ENCODE data around the gene ABR. TPM values are rescaled to one million over a fixed set of nuclear protein-coding genes. Genes with fewer than 3 reads are reported as not detected.

The ABR gene
- polyA plus RNA-seq (34.5 and 45.2 TPM in 2 replicates), polyA minus RNA-seq (79.5 and 103 TPM in 2 replicates)

DNA sequence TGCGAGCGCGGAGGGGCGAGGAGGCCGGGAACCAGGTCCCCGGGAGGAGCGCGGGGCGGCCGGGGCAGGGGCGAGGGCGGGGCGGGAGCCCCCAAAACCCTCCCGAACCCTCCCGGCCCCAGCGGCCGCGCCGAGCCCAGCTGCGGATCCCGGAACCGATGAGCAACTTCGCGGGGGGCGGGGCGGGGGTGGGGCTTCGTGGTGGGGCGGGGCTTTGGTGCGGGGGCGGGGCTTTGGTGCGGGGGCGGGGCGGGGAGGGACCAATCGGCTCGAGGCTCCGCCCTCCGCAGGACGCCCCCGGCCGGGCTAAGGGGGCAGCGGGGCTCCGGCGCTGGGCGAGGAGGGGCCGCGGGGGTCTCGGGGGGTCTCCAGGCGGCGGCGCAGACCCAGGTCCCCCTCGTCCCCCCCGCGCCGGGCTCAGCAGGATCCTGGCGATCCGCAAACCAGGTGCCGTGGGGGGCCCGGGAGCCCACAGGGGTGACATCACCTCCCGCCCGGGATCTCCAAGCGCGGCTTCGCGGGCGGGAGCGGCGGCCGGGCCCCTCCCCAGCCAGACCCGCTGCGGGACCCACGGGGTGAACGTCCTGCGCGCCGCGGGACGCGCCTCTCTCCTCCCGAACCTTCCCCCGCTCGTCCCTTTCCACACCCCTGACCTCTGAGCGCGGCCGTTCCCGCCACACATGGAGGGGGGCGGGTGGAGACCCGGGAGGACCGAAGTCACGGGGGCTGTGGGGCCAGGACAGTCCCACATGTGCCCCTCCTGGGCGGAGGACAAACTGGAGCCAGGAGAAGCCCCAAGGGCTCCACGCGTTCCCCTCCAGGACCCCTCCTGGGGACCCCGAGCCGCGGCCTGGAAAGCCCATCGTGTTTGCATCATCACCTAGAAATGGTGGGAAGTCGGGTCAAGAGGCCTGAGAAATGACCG lies at the start of gene ABR:
Gene ABR, minus strand, starts transcription at position 164 of the 925 bp plus-strand sequence. CDS start 254 bp downstream, outside the sequence.
- Histone ChIP-seq H2AFZ (ENCODE audit: low read depth, low read length) (peak within 1 kb of the TSS; percentile 56), H3K27ac (ENCODE audit: low read length) (peak within 1 kb of the TSS; percentile 34)

DNA sequence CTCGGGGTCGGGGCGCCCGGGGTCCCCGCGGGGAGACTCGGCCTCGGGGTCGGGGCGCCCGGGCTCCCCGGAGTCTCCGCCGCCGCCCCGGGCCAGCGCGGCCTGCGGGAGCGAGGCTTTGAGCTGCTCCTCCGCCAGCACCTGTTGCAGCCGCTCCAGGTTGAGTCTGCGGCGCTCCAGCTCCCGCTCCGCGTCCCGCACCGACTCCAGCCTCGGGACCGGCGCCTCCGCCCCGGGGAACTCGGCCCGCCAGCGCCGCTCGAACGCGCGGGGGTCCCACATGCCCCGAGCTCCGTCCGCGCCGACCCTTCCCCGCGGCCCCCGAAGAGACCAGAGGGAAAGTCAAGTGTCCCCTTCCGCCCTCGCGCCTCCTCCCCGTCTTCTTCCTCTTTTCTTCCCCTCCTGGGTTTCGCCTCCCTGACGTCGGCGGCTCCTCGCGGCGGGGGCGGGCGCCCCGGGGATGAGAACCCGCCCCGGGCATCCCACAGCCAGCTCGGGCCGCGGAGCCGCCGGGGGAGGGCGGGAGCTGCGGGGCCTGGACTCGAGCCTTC lies 49.6 kb upstream of the ABR start:
- Histone ChIP-seq H3K27ac (ENCODE audit: low read length) (no peak overlapping the region), H3K9ac (ENCODE audit: low read length) (no peak overlapping the region), H3K4me3 (ENCODE audit: low read length) (peak overlapping the region; percentile 62), H3K9me2 (ENCODE audit: insufficient read depth, low read length) (no peaks in the 10 kb centered on the region), H3K9me3 (ENCODE audit: low read length) (no peaks in the 10 kb centered on the region), H3K79me2 (replicated peaks; ENCODE audit: insufficient read depth, low read length) (no peaks in the 10 kb centered on the region), H3K4me2 (ENCODE audit: low read length) (no peak overlapping the region), H3K27me3 (ENCODE audit: insufficient read depth, low read depth, low read length) (peaks cover 46% of the 10 kb centered on the region), H4K20me1 (ENCODE audit: insufficient read depth) (no peaks in the 10 kb centered on the region), H2AFZ (ENCODE audit: low read depth, low read length) (no peak overlapping the region), H3F3A (ENCODE audit: insufficient read depth, low read length, poor library complexity, severe bottlenecking) (no peaks in the 10 kb centered on the region), H3K36me3 (ENCODE audit: insufficient read depth, low read length) (no peaks in the 10 kb centered on the region)
- TF ChIP-seq MXI1 (conservative IDR thresholded peaks at IDR 0.05; ENCODE audit: poor library complexity, severe bottlenecking): no peak
- TF ChIP-seq RAD21 (conservative IDR thresholded peaks at IDR 0.05): no peak
- TF ChIP-seq, protein P1, sequence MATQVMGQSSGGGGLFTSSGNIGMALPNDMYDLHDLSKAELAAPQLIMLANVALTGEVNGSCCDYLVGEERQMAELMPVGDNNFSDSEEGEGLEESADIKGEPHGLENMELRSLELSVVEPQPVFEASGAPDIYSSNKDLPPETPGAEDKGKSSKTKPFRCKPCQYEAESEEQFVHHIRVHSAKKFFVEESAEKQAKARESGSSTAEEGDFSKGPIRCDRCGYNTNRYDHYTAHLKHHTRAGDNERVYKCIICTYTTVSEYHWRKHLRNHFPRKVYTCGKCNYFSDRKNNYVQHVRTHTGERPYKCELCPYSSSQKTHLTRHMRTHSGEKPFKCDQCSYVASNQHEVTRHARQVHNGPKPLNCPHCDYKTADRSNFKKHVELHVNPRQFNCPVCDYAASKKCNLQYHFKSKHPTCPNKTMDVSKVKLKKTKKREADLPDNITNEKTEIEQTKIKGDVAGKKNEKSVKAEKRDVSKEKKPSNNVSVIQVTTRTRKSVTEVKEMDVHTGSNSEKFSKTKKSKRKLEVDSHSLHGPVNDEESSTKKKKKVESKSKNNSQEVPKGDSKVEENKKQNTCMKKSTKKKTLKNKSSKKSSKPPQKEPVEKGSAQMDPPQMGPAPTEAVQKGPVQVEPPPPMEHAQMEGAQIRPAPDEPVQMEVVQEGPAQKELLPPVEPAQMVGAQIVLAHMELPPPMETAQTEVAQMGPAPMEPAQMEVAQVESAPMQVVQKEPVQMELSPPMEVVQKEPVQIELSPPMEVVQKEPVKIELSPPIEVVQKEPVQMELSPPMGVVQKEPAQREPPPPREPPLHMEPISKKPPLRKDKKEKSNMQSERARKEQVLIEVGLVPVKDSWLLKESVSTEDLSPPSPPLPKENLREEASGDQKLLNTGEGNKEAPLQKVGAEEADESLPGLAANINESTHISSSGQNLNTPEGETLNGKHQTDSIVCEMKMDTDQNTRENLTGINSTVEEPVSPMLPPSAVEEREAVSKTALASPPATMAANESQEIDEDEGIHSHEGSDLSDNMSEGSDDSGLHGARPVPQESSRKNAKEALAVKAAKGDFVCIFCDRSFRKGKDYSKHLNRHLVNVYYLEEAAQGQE (IDR thresholded peaks at IDR 0.05; ENCODE audit: borderline replicate concordance): no peak
- no peak for TF ChIP-seq EP300 (conservative IDR thresholded peaks at IDR 0.05; ENCODE audit: poor library complexity, severe bottlenecking)

More for the DNA sequence above, at the start of gene ABR:
- no peaks in the 10 kb centered on the region for H3F3A ChIP-seq (ENCODE audit: insufficient read depth, low read length, poor library complexity, severe bottlenecking)
- no peaks in the 10 kb centered on the region for H3K9me2 ChIP-seq (ENCODE audit: insufficient read depth, low read length)
- no peaks in the 10 kb centered on the region for H4K20me1 ChIP-seq (ENCODE audit: insufficient read depth)
- no peaks in the 10 kb centered on the region for H3K36me3 ChIP-seq (ENCODE audit: insufficient read depth, low read length)
- H3K9me3 ChIP-seq (ENCODE audit: low read length): no peaks in the 10 kb centered on the region
- no peak for TF ChIP-seq SMC3 (conservative IDR thresholded peaks at IDR 0.05; ENCODE audit: poor library complexity)
- TF ChIP-seq POLR2AphosphoS5 (IDR thresholded peaks at IDR 0.05): peak; percentile 47
- peak within 1 kb of the TSS; percentile 87 for H3K9ac ChIP-seq (ENCODE audit: low read length)
- H3K4me3 ChIP-seq (ENCODE audit: low read length): peak within 1 kb of the TSS; percentile 93
- H3K4me2 ChIP-seq (ENCODE audit: low read length): peak within 1 kb of the TSS; percentile 51
- H3K79me2 ChIP-seq (replicated peaks; ENCODE audit: insufficient read depth, low read length): no peaks in the 10 kb centered on the region
- no peaks in the 10 kb centered on the region for H3K27me3 ChIP-seq (ENCODE audit: insufficient read depth, low read depth, low read length)

DNA sequence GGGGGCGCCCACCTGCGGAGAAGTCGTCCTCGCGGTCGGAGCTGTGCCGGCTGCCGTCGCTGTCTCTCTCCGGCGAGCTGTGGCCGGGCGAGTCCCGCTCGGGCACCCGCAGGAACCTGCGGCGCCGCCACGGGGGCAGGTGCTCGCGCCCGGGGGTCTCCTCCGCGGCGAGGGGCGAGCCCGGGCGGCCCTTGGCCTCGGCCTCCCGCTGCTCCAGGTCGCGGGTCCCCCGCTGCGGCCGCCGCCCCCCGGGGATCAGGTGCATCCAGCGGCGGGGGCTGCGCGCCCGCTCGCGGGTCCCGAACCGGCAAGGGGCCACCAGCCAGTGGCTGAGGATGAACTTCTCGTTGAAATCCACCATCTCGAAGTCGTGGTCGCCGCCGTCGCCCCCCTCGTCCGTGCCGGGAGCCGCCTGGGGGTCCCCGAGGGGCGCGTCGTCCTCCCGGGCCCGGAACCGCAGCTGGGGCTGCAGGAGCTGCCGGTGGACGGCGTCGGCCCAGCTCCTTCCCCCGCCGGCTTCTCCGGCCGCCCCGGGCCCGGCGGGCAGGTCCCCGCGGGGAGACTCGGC lies 49.1 kb upstream of the ABR start:
- H3K27ac ChIP-seq (ENCODE audit: low read length): no peak overlapping the region
- no peaks in the 10 kb centered on the region for H3F3A ChIP-seq (ENCODE audit: insufficient read depth, low read length, poor library complexity, severe bottlenecking)
- no peaks in the 10 kb centered on the region for H3K9me2 ChIP-seq (ENCODE audit: insufficient read depth, low read length)
- no peak overlapping the region for H3K4me2 ChIP-seq (ENCODE audit: low read length)
- no peak for TF ChIP-seq EZH2 (IDR thresholded peaks at IDR 0.05; ENCODE audit: borderline replicate concordance, insufficient read depth, low read length, poor library complexity, severe bottlenecking)
- TF ChIP-seq TAF1 (IDR thresholded peaks at IDR 0.05; ENCODE audit: low read depth): no peak
- TF ChIP-seq CTCF (IDR thresholded peaks at IDR 0.05; ENCODE audit: poor library complexity, severe bottlenecking): no peak
- no peak for TF ChIP-seq EP300 (conservative IDR thresholded peaks at IDR 0.05; ENCODE audit: poor library complexity, severe bottlenecking)
- no peak for TF ChIP-seq MXI1 (conservative IDR thresholded peaks at IDR 0.05; ENCODE audit: poor library complexity, severe bottlenecking)
- TF ChIP-seq, protein P1 (IDR thresholded peaks at IDR 0.05; ENCODE audit: borderline replicate concordance): no peak
- TF ChIP-seq SMC3 (conservative IDR thresholded peaks at IDR 0.05; ENCODE audit: poor library complexity): no peak
- no peak for TF ChIP-seq POLR2AphosphoS5 (IDR thresholded peaks at IDR 0.05)
- no peak for TF ChIP-seq RAD21 (conservative IDR thresholded peaks at IDR 0.05)
- H3K4me3 ChIP-seq (ENCODE audit: low read length): peak overlapping the region; percentile 42
- no peak overlapping the region for H2AFZ ChIP-seq (ENCODE audit: low read depth, low read length)
- H3K27me3 ChIP-seq (ENCODE audit: insufficient read depth, low read depth, low read length): peaks cover 46% of the 10 kb centered on the region
- no peaks in the 10 kb centered on the region for H3K36me3 ChIP-seq (ENCODE audit: insufficient read depth, low read length)
- no peaks in the 10 kb centered on the region for H4K20me1 ChIP-seq (ENCODE audit: insufficient read depth)
- H3K9ac ChIP-seq (ENCODE audit: low read length): no peak overlapping the region
- H3K79me2 ChIP-seq (replicated peaks; ENCODE audit: insufficient read depth, low read length): no peaks in the 10 kb centered on the region
- H3K9me3 ChIP-seq (ENCODE audit: low read length): no peaks in the 10 kb centered on the region
